LoVo (cell line): ENCODE data around the gene IQCE.

ENCODE experiments used
- DNase-seq: peaks from one replicate; pipeline ENCODE4 v3.0.0-alpha.2; 2016; ENCODE audit warnings: low spot score

The IQCE gene

GRCh38 chr7:2635810-2636701, 77.3 kb downstream of the IQCE start:
- no peak for DNase-seq

- no peak for DNase-seq
These were observed 78.3 kb downstream of the IQCE start for GRCh38 chr7:2637066-2637471.

DNA sequence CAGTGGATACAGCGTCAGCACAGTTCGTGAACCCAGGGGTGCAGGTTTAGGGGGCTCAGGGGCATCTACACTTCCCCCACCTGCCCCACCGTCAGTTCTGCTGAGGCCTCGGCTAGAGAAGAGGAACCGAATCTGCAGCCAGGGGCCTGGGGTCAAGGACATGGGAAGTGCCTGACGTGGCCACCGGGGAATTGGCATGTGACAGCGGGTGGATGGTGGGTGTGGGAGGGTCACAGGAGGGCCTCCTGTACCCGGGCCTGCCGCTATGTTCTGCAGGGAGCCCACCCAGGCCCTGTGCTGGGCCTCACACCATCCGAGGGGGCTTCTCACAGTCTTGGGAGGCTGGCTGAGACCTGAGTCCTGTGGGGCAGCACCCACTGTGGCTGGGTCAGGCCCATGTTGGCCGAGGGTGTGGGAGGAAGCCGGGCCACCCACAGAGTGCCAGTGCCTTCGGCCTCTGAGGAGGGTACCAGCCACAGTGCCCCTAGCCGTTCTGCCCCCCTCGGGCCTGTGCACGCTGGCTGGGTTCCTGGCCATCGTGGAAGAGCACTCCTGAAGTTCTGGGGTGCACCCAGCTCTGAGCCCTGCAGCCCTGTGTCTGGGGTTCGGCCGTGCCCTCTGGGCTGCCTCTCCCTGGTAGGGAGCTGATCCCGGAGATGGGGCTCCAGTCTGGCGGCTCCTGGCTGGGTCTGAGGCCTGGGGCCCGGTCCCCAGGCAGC, 78.9 kb downstream of the IQCE start:
- DNase-seq = no peak

DNA sequence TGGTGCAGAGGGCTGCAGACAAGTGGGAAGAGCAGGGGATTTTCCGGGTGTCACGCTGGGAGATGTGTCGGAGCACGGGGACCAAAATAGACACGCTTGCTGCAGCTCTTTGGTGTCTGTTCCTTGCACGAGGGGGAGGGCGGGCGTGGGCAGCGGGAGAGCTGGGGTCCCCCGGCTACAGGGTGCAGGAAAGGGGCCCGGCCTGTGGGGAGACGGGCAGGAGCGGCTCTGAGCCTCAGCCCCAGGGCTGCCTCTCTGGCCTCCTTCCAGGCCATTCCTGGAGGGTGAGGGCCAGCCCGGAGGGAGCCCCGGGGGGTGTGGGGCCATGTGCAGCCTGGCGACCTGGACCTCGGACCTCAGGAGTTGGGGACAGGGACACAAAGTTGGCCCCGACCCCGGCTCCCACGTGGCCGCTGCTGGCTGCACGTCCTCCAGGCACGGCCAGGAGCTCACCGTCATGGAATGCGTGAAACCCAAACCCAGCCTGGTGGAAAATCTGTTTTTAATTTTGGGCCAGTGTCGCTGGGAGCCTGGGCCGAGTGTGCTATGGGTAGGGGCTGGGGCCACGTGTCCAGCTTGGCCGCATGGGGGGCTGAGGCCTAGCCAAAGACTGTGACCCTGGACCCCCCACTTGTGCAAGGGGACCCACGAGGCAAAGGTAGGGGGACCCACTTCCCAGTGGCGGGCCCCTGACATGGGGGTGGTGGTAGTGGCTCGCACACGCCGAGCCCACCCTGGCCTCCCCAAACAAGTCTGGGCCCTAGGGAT, 79.6 kb downstream of the IQCE start:
- DNase-seq = no peak

DNA sequence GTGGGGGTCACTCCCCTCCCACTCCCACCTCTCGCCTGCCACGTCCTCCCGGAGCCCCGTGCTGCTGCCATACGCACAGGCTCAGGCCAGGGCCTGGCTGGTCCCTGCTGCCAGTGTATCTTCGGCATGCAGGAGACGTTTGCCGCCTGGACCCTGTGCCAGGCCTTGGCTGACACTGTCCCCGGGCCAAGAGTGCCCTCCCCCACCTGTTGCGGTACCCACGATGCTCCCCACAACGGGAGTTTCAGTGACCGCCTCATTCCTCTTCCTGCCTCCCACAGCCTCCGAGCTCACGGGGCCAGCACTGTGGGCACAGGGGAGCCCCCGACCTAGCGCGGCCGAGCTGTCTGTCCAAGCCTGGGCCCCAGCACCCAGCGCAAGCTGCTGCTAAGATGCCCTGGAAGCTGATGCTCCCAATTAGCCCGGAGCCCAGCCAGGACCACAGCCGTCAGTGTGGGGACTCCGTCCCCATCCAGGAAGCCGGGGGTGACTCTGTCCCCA, 80.5 kb downstream of the IQCE start:
- DNase-seq = no peak

GRCh38 chr7:2639695-2640481, 81.1 kb downstream of the IQCE start:
- DNase-seq = no peak

DNA sequence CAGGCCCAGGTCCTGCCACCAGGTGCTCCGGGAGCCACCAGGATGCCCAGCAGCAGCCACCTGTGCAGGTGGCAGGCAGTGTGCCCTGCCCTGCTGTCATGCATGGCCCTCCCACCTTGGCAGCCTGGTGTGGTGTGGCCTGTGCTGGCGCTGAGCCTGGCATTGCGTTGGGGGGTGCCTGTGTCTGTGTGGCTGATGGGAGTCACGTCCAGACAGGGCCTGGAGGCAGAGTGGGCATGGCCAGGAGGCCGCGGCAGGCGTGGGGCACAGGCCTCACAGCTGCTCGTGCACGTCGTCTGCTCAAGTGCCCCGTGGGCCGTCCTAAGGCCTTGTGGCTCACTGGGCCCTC, 81.7 kb downstream of the IQCE start:
- DNase-seq = no peak

DNA sequence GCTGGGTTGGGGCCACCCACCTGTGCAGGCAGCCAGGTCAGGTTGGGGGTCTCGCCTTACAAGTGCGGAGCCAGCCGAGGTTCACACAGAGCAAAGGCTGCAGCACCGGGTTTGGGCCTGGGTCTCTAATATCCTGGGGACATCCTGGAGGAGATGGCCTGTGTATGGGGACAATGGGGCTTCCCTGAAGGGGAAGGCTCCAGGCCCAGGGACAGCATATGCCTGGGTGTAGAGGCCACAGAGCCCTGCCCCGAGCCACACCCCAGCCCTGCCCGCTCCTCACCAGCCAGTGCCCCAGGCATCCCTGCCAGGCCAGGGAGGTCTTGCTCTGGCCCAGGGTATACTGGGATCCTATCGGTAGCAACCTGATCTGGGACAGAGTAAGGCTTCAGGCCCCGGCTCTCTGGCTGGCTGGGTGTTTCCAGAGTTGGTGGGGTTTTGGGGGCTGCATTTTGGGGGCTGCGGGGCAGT, 82.1 kb downstream of the IQCE start:
- no peak for DNase-seq

DNA sequence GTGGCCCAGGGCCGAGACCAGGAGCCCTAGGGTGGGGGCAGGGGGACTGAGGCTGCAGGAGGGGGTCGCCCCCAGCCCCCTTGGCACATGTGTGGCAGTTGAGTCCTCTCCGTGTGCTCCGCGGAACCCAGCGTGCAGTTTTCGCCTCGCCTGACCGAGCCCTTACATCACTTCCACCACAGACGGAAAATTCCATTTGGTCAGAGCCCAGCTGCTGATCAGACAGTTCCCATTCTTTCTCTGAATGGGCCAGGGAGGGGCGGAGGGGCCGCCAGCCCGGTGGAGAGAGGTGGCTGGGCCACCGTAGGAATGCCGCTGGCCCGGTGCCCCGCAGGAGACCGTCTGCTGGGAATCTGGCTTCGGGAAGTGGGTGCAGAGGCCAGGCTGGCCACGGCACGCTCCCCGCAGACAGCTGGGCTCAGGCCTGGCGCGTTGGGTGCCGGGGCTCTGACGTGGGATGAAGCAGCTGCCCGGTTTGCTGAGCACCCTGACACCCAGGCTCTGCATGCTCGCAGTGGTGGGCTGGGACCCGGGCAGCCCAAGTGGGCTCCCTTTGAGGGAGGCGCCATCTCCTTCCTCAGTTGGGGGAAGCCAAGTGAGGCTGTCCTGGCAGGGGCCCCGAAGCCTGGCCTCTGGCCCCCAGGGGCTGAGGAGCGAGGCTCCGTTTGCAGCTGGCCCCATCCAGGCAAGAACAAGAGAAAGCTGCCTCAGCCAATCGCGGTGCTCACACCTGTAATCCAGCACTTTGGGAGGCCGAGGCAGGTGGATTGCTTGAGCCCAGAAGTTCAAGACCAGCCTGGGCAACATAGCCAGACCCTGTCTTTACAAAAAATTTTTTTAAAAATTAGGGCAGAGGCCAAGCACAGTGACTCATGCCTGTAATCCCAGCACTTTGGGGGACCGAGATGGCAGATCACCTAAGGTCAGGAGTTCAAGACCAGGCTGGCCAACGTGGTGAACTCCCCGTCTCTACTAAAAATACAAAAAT, 82.9 kb downstream of the IQCE start:
- no peak for DNase-seq

GRCh38 chr7:2643386-2644219, 84.8 kb downstream of the IQCE start:
- DNase-seq = no peak

GRCh38 chr7:2644220-2644561, 85.4 kb downstream of the IQCE start:
- no peak for DNase-seq

- DNase-seq = no peak
These were observed 85.9 kb downstream of the IQCE start for GRCh38 chr7:2644562-2645273.

GRCh38 chr7:2645274-2645868, 86.6 kb downstream of the IQCE start:
- no peak for DNase-seq

- DNase-seq = no peak
These were observed 87.5 kb downstream of the IQCE start for GRCh38 chr7:2646336-2646679.

DNA sequence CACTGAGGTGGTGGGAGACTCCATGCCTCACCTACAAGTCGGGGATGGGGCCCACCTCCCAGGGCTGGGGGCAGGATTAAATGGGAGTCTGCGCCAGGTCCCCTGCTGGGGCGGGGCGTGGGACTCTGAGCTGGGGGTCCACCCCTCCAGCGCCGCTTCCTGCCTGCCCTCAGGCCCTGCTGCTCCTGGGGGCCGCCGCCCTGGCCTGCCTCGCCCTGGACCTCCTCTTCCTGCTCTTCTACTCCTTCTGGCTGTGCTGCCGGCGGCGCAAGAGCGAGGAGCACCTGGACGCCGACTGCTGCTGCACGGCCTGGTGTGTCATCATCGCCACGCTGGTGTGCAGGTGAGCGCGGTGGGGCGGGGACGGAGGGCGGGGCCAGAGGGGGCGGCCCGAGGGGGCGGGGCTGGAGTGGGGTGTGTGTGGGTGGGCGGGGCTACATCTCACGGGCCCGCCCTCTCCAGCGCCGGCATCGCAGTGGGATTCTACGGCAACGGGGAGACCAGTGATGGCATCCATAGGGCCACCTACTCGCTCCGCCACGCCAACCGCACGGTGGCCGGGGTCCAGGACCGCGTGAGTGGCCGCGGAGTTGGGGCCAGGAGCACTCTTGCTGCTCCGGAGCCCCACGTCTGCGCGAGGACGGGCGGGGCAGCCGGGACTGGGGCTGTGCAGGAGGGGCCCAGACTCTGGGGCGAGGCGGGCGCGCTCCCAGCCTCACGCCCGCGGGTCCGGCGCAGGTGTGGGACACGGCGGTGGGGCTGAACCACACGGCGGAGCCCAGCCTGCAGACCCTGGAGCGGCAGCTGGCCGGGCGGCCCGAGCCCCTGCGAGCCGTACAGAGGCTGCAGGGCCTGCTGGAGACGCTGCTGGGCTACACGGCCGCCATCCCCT, 88.1 kb downstream of the IQCE start:
- DNase-seq = no peak

GRCh38 chr7:2647594-2648172, 88.9 kb downstream of the IQCE start:
- no peak for DNase-seq

- DNase-seq = no peak
These were observed 90.5 kb downstream of the IQCE start for GRCh38 chr7:2649139-2649838.
